ENCODE data around the gene PLSCR2. TPM values are rescaled to one million over a fixed set of nuclear protein-coding genes. Genes with fewer than 3 reads are reported as not detected.
"Not testable (repeated sequence)": the region's sequence is repeated elsewhere in the genome, so short reads cannot be mapped to it uniquely, and the experiment has no call there.

Gene PLSCR2
- total RNA-seq, 3 donors from 2014 or later, result 0.82 to 2.8 (median 1.3) TPM

- H3K9me3 ChIP-seq, result no peaks in the 10 kb centered on the region
- no peaks in the 10 kb centered on the region for H3K4me1 ChIP-seq (ENCODE audit: low read depth)
- DNase-seq, result no peak
- intact Hi-C loops (cut with DNase I, micrococcal nuclease), result no loop called here
- TF ChIP-seq, protein P1, sequence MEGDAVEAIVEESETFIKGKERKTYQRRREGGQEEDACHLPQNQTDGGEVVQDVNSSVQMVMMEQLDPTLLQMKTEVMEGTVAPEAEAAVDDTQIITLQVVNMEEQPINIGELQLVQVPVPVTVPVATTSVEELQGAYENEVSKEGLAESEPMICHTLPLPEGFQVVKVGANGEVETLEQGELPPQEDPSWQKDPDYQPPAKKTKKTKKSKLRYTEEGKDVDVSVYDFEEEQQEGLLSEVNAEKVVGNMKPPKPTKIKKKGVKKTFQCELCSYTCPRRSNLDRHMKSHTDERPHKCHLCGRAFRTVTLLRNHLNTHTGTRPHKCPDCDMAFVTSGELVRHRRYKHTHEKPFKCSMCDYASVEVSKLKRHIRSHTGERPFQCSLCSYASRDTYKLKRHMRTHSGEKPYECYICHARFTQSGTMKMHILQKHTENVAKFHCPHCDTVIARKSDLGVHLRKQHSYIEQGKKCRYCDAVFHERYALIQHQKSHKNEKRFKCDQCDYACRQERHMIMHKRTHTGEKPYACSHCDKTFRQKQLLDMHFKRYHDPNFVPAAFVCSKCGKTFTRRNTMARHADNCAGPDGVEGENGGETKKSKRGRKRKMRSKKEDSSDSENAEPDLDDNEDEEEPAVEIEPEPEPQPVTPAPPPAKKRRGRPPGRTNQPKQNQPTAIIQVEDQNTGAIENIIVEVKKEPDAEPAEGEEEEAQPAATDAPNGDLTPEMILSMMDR (IDR thresholded peaks at IDR 0.05), result no peak
- H3K36me3 ChIP-seq (ENCODE audit: low read depth), result no peaks in the 10 kb centered on the region
- H3K4me3 ChIP-seq, result no peak overlapping the region
- no peak for ATAC-seq
Observed at GRCh38 chr3:146449613-146450012, 19.7 kb downstream of the PLSCR2 start.

- intact Hi-C loops (cut with DNase I, micrococcal nuclease), result no loop called here
- ATAC-seq, result no peak
- H3K9me3 ChIP-seq, result no peaks in the 10 kb centered on the region
Observed at GRCh38 chr3:146449076-146449475, 20.3 kb downstream of the PLSCR2 start.

GRCh38 chr3:146446026-146446425 lies 23.3 kb downstream of the PLSCR2 start:
- TF ChIP-seq, protein P1 (IDR thresholded peaks at IDR 0.05), result no peak
- ATAC-seq (no peak), DNase-seq (no peak)
- Histone ChIP-seq H3K4me3 (no peak overlapping the region), H3K36me3 (ENCODE audit: low read depth) (no peaks in the 10 kb centered on the region), H3K4me1 (ENCODE audit: low read depth) (no peaks in the 10 kb centered on the region), H3K9me3 (no peaks in the 10 kb centered on the region)
- intact Hi-C loops (cut with DNase I, micrococcal nuclease), result no loop called here

More at GRCh38 chr3:146449076-146449475, 20.3 kb downstream of the PLSCR2 start:
- DNase-seq, result no peak
- Histone ChIP-seq H3K4me3 (no peak overlapping the region), H3K4me1 (ENCODE audit: low read depth) (no peaks in the 10 kb centered on the region), H3K36me3 (ENCODE audit: low read depth) (no peaks in the 10 kb centered on the region)
- TF ChIP-seq, protein P1 (IDR thresholded peaks at IDR 0.05), result no peak

DNA sequence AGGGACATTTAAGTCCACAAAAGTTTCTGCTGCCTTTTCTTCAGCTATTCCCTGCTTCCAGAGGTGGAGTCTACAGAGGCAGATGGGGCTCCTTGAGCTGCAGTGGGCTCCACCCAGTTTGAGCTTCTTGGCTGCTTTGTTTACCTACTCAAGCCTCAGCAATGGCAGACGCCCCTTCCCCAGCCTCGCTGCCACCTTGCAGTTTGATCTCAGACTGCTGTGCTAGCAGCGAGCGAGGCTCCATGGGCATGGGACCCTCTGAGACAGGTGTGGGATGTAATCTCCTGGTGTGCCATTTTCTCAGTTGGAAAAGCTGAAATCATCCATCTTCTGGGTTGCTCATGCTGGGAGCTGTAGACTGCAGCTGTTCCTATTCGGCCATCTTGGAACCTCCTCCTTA lies 29.1 kb downstream of the PLSCR2 start:
- DNase-seq; H3K4me3 ChIP-seq; ATAC-seq; H3K36me3 ChIP-seq (ENCODE audit: low read depth); H3K4me1 ChIP-seq (ENCODE audit: low read depth); intact Hi-C loops (cut with DNase I, micrococcal nuclease); H3K9me3 ChIP-seq: not testable (repeated sequence)

DNA sequence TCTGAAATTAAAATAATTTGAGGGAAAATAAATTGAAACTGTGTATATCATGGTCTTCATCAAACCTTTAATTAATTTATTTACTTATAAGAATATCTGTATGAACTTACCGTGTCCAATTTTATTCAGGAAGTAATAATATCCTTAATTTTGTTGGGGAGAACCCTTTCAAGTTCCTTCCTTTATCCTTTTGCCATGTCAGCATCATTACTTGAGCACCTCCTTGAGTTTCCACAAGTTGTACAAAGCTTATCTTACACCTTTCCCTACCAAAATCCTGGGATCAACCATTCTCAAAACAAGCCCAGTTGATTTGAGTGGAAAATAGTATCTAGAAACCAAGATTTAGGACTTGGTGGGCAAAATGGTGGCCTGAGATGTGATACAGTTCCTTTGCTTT lies 37.3 kb downstream of the PLSCR2 start:
- TF ChIP-seq, protein P1 (IDR thresholded peaks at IDR 0.05), result no peak
- intact Hi-C loops (cut with DNase I, micrococcal nuclease), result no loop called here
- Histone ChIP-seq H3K4me1 (ENCODE audit: low read depth) (no peaks in the 10 kb centered on the region), H3K4me3 (no peak overlapping the region), H3K9me3 (no peaks in the 10 kb centered on the region), H3K36me3 (ENCODE audit: low read depth) (no peaks in the 10 kb centered on the region)
- ATAC-seq (no peak), DNase-seq (no peak)

DNA sequence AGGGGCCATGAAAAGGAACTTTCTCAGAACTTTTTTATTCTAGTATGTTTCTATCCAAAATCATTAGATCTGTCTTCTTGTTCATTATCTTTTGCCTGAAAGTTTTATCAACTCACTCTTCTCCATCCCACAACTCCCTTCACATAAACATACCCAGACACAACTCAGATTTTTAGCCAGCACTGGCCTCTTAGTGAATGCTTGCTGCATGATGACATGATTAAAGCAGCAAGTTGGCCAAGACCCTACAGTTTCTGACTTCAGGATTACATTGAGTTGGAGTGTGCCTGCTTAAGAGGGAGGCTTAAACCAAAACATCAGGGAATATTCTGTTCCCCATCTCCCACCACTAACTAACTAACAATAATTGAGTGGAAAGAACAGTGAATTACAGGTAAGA lies 38.1 kb downstream of the PLSCR2 start:
- H3K4me3 ChIP-seq, result no peak overlapping the region
- no peaks in the 10 kb centered on the region for H3K9me3 ChIP-seq
- ATAC-seq (no peak), DNase-seq (no peak)
- no peaks in the 10 kb centered on the region for H3K36me3 ChIP-seq (ENCODE audit: low read depth)
- intact Hi-C loops (cut with DNase I, micrococcal nuclease), result no loop called here
- TF ChIP-seq, protein P1 (IDR thresholded peaks at IDR 0.05), result no peak
- H3K4me1 ChIP-seq (ENCODE audit: low read depth), result no peaks in the 10 kb centered on the region
